ENCODE data around the gene ZNF44. TPM values are rescaled to one million over a fixed set of nuclear protein-coding genes. Genes with fewer than 3 reads are reported as not detected.

The ZNF44 gene
- total and polyA plus RNA-seq, 12 donors: 2.8 to 14.8 (median 10.8) TPM

GRCh38 chr19:12244370-12244769, 50.3 kb downstream of the ZNF44 start:
- no peak for TF ChIP-seq POLR2A (IDR thresholded peaks at IDR 0.05)
- TF ChIP-seq, protein P1, sequence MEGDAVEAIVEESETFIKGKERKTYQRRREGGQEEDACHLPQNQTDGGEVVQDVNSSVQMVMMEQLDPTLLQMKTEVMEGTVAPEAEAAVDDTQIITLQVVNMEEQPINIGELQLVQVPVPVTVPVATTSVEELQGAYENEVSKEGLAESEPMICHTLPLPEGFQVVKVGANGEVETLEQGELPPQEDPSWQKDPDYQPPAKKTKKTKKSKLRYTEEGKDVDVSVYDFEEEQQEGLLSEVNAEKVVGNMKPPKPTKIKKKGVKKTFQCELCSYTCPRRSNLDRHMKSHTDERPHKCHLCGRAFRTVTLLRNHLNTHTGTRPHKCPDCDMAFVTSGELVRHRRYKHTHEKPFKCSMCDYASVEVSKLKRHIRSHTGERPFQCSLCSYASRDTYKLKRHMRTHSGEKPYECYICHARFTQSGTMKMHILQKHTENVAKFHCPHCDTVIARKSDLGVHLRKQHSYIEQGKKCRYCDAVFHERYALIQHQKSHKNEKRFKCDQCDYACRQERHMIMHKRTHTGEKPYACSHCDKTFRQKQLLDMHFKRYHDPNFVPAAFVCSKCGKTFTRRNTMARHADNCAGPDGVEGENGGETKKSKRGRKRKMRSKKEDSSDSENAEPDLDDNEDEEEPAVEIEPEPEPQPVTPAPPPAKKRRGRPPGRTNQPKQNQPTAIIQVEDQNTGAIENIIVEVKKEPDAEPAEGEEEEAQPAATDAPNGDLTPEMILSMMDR (IDR thresholded peaks at IDR 0.05): no peak
- Histone ChIP-seq H3K4me3 (no peak overlapping the region), H3K4me1 (replicated peaks in 1 of 2) (no peaks in the 10 kb centered on the region), H3K27me3 (no peaks in the 10 kb centered on the region), H3K36me3 (replicated peaks in 1 of 2) (no peaks in the 10 kb centered on the region), H3K27ac (no peak overlapping the region), H3K9me3 (replicated peaks in 1 of 3) (peaks cover 6 to 33% (median 17%) of the 10 kb centered on the region in 3 donors)
- intact Hi-C loops (cut with DNase I): no loop called here
- DNase-seq: no peak
- WGBS, 4 donors: 90 to 99% (median 94%) methylated on average over 2 of the region's 2 CpGs

- no peak overlapping the region for H3K4me3 ChIP-seq
- H3K27ac ChIP-seq: no peak overlapping the region
- no peaks in the 10 kb centered on the region for H3K9me3 ChIP-seq (replicated peaks in 1 of 3)
- WGBS, 4 donors: 93 to 100% (median 98%) methylated on average over 3 to 37 of the region's 37 CpGs
- no peaks in the 10 kb centered on the region for H3K27me3 ChIP-seq
- TF ChIP-seq, protein P1 (IDR thresholded peaks at IDR 0.05): no peak
- no peak for TF ChIP-seq POLR2A (IDR thresholded peaks at IDR 0.05)
- intact Hi-C loops (cut with DNase I): no loop called here
- no peak for DNase-seq
- no peaks in the 10 kb centered on the region for H3K36me3 ChIP-seq (replicated peaks in 1 of 2)
- H3K4me1 ChIP-seq (replicated peaks in 1 of 2): no peaks in the 10 kb centered on the region
Observed at GRCh38 chr19:12237143-12237839, 57.4 kb downstream of the ZNF44 start.

DNA sequence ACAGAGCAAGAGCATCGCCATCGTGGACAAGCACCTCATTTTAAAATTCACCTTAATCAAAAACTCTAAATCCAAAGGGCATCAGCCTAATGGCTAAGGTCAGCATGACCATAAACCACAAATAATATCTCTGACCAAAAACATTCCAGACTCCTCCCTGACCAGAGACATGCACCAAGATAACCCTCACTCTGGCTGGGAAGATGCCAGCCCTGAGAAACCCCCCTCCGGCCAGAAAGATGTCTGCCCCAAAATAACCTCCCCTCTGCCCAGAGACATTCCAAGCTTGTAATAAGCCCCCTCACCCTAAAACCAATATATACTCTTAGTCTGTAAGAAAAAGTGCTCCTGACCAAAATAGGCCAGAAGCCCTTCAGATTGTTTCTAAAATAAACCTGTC, 61.7 kb downstream of the ZNF44 start:
- Histone ChIP-seq H3K4me3 (no peak overlapping the region), H3K27ac (no peak overlapping the region), H3K9me3 (replicated peaks in 1 of 3) (no peaks in the 10 kb centered on the region), H3K36me3 (replicated peaks in 1 of 2) (no peaks in the 10 kb centered on the region), H3K27me3 (no peaks in the 10 kb centered on the region), H3K4me1 (replicated peaks in 1 of 2) (no peaks in the 10 kb centered on the region)
- WGBS, 4 donors: 83 to 92% (median 89%) methylated on average over 2 to 3 of the region's 3 CpGs
- TF ChIP-seq, protein P1 (IDR thresholded peaks at IDR 0.05): no peak
- TF ChIP-seq POLR2A (IDR thresholded peaks at IDR 0.05): no peak
- intact Hi-C loops (cut with DNase I): loop anchor here in 1 of 2 donors (5.0 kb wide), 1 partner anchor 36 kb away; no protein-coding TSS in a partner anchor
- no peak for DNase-seq

- no peaks in the 10 kb centered on the region for H3K4me1 ChIP-seq (replicated peaks in 1 of 2)
- 78 to 91% (median 90%) methylated on average over 5 to 6 of the region's 6 CpGs for WGBS, 4 donors
- no peaks in the 10 kb centered on the region for H3K9me3 ChIP-seq (replicated peaks in 1 of 3)
- TF ChIP-seq, protein P1 (IDR thresholded peaks at IDR 0.05): no peak
- no peak for TF ChIP-seq POLR2A (IDR thresholded peaks at IDR 0.05)
- no peak overlapping the region for H3K4me3 ChIP-seq
- no peak for DNase-seq
- no peaks in the 10 kb centered on the region for H3K27me3 ChIP-seq
- intact Hi-C loops (cut with DNase I): loop anchor here in 1 of 2 donors (5.0 kb wide), 1 partner anchor 34 kb away; no protein-coding TSS in a partner anchor
- H3K36me3 ChIP-seq (replicated peaks in 1 of 2): no peaks in the 10 kb centered on the region
- H3K27ac ChIP-seq: no peak overlapping the region
Observed at GRCh38 chr19:12230751-12231733, 63.6 kb downstream of the ZNF44 start.

Measured in adrenal gland (tissue), 12 donors.